ENCODE measurements around the gene RAI14.
"Not testable (repeated sequence)": the region's sequence is repeated elsewhere in the genome, so short reads cannot be mapped to it uniquely, and the experiment has no call there.

The RAI14 gene

DNA sequence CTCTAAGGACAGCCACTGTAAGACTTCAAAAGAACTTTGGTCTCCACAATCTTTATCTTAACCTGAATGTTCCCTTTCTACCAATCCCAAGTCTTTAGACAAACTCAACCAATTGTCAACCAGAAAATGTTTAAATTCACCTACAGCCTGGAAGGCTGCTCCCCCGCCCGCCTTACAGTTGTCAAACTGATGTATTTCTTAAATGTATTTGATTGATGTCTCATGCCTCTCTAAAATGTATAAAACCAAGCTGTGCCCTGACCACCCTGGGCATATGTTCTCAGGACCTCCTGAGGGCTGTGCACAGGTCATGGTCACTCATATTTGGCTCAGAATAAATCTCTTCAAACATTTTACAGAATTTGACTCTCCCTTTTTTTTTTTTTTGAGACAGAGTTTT lies 45.3 kb downstream of the RAI14 start:
- FAIRE-seq = not testable (repeated sequence)

DNA sequence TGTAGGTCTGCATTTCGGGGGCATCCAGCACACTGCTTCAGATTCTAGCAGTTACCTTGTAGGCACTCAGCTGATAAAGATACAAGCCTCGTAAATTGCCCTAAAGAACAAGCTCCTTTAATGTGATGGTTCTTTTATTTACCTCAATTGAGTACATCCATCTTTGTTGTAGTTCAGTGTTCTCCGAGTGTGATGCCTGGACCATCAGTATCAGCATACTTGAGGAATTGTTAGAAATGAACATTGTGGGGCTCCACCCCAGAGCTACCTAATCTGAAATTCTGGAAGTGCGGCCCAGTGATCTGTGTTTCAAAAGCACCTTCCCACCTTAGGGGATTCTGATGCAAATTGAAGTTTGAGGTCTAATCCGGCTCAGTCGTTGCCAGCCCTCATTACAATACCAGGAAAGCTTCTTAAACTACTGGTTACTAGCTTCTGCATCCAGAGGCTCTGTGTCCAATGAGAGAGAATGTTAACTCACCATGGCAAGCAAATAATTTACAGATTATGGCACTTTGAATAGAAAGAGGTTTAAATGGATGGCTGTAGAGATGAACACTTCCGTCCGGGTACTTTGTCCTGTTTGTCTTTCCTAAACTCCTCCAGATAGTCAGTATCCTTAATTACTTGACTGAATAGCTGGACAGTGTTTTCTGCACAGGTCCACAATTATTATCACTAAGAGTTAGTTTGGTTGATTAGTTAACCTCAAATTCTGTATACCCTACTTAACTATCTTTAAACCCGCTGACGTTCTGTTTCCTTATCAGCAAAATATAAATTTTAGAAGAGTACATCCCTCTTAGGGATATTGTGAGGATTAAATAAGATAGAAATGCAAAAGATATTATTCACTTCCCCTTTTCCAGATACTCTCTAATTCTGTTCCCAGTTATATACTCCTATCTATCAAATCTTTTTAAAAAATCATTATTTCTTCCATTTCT lies 47.9 kb downstream of the RAI14 start:
- no peak for FAIRE-seq

DNA sequence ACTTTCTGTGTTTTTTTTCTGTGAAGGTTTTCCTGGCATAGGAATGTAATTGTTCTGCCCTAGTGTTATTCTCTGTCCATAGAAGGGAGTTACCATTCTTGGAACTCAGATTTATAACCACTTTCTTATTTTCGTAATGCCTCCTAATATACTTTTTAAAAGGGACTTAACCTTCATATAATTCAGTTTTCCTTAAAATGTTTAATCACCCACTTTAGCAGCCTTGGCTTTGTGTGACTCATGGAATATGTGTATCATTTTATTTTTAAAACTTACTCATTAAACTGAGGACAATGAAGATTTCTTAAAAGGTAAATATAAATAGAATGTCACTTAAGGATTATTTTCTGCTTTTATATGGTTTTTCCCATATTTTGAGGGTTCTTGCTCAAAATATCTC lies 50.0 kb downstream of the RAI14 start:
- no peak for FAIRE-seq

DNA sequence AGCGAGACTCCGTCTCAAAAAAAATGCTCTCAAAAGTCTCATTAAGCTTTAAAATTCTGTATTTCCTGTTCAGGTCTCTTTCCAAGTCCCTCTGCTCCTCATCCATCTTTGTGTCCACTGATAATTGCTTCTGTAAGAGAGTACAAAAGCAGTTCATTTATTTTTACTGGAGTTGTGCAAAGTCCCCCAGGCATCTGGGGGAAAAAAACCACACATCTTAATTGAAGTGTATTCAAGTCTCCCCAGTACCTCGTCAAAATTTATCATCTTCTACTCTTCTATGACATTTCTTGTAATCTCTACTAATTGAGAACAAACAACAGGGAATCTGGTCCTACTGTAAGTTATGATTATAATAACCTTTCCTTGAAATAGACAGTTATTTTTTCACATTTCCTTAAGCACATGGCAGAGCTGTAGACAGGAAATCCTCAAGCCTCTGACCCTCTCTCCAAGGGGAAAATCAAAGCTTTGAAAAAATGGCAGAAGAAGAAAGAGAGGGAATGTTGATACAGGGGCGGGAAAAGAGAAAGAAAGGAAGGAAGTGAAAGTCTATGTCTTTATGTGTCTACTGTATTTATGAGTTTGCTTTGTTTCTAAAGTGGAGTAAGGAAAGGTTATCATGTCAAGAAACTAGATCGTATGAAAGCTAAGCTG lies 51.5 kb downstream of the RAI14 start:
- FAIRE-seq = no peak

GRCh38 chr5:34708777-34709176 lies 52.6 kb downstream of the RAI14 start:
- no peak for FAIRE-seq

DNA sequence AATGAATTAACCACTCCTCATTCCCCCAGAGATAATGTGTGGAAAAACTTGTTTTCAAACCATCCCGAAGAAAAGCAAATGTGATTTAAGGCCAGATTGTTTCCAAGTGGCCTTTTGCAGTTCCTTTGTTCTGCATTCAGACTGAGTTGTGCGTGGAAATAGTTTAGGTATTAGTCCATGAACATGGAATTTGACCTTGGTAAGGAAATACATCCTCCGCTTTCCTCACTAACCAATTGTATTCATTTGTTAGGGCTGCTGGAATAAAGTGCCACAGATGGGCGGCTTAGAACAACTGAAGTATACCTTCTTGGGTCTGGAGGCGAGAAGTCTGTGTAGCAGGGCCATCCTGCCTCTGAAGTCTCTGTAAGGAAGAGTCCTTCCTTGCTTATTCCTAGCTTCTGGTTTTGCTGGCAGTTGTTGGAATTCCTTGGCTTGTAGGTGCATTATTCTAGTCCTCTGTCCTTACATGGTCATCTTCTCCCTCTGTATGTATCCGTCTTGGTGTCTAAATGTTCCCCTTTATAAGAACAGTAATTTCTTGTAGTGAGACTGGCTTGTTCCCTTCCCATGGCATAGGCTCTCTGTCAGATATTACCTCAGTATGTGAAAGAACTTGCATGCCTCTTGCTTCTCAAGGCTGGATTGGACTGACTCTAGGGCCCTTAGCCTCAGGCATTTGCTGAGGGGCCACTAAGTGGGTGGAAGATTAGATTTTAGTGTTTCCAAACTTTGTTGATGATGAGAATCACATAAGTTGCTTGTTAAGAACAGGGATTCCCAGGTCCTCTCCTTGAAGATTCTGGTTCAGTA lies 53.9 kb downstream of the RAI14 start:
- FAIRE-seq = no peak

DNA sequence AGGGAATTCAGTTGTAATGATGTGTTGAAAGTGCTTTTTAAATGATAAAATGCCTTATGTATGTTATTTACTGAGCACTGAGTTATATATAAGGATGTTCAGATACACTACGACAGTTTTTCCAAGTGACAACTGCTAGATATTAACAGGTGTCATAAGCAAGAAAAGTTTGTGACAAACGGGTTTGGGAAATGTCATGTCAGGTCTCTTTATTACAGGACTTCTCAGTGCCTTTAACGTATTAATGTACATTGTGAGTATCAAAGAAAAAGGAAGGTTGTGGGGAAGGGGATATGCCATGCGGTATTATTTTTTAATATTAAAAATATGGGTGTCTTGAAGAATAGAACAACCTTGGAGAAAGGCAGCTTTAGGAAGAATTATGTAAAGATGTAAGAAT lies 56.4 kb downstream of the RAI14 start:
- FAIRE-seq = no peak

DNA sequence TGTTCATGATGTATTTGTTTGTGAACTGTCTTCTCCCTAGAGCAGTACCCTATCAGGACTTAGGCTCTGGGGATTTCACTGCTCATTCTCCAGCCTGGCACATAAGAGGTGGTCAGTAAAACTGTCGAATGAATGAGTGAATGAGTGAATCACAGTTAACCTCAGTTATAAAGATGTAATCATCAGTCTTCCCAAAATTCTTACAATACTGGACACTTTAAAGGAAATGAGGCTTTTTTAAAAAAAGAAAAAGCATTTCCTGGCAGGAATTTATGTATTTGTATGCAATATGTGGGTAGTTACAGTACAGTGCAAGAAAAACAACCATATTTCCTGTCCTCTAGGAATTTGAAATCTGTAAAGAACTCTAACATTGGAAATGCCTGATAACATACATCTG lies 59.6 kb downstream of the RAI14 start:
- FAIRE-seq = no peak

DNA sequence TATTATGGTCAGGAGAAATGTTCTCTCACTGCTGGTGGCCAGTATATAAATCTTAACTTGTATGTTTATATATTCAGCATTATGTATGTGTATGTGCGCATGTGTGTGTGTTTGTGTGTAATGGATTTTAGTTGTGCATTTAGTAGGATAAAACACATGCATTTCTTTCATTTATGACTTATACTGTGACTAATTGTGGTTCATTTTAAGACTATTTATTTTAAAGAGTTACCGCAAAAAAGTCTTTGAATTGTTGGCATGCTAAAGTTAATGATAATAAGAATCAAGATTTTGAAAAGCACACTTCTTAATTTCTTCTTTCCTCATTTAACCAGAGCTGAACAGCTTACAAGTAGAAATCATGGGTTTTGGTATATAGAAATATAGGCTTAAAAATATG lies 60.9 kb downstream of the RAI14 start:
- FAIRE-seq = no peak

- FAIRE-seq = peak; percentile 88
These were observed 61.5 kb downstream of the RAI14 start for GRCh38 chr5:34717426-34718327.

- FAIRE-seq = no peak
These were observed 62.4 kb downstream of the RAI14 start for GRCh38 chr5:34718516-34718915.

- no peak for FAIRE-seq
These were observed 62.9 kb downstream of the RAI14 start for GRCh38 chr5:34719029-34719428.

- no peak for FAIRE-seq
These were observed 65.2 kb downstream of the RAI14 start for GRCh38 chr5:34721327-34721726.

DNA sequence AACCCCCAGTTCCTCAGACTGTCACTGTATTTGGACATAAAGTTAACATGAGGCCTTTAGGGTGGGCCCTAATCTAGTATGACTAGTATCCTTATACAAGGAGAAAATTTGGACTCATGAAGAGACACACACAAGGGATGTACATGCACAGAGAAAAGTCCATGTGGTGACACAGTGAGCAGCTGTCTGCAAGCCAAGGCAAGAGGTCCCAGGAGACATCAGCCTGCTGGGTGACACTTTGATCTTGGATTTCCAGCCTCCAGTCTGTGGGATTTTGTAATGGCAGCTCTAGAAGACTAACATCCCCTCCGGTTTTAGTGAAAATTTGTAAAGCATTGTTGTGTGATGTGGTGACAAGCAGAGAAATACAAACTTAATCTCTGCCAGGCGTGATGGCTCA lies 66.1 kb downstream of the RAI14 start:
- no peak for FAIRE-seq

DNA sequence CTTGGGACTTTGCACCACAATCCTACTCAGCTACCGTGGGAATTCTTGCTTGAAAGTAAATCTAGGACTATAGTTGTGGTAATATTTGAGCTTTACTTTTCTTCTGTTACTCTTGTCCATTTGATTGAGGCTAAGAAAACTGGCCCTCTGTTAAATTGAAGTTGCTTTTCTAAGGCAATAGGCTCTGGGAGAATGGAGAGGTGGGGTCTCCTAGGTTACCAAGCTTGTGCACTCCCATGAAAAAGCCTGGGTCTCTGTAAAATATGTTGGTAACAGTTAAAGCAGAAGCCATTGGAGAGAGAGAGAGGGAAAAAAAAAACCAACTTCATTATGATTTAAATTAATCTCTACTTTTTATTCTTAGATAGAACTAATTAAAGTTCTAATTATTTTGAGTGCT lies 68.6 kb downstream of the RAI14 start:
- no peak for FAIRE-seq

GRCh38 chr5:34727166-34727749 lies 71.1 kb downstream of the RAI14 start:
- not testable (repeated sequence) for FAIRE-seq

DNA sequence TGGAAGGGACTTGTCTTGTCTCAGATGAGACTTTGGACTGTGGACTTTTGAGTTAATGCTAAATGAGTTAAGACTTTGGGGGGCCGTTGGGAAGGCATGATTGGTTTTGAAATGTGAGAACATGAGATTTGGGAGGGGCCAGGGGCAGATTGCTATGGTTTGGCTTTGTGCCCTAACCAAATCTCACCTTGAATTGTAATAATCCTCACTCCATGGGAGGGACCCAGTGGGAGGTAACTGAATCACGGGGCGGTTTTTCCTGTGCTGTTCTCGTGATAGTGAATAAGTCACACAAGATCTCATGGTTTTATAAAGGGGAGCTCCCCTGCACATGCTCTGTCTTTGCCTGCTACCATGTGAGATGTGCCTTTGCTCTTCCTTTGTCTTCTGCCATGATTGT lies 72.1 kb downstream of the RAI14 start:
- no peak for FAIRE-seq

DNA sequence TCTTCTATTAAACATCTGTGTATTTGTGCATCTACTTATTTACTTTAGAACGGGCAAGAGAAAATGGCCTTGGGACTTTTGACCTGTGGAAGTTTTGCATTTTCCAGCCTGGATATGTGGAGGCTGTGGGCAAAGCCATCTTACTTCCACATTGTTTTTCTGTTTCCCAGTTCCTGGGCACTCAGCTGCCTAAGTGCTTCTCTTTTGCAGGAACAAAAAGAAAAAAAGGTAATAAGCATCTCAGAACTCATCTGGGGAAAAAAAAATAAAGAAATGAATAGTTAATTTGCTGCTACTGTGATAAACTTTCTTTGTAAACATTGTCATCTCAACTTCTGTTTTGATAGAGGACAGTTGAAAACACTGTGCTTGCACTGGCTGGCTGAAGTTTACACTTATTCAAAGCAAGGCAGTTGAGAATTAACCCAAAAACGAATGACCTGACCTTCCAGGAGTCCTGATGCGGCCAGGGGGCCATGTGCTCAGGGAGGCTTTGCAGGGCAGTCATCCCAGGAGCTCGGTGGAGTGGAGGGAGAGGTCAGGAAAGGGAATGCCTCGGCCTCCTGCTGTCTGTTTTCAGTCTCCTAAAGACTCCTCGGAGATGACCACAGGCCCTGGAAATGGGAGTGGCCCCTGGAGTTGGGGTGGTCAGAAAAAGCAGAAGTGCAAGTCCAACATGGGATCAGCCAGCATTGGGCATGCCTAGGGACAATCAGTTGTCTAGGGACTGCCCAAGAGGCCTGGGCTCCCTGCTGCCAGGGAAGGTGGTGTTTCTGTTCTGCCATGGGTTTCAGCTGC lies 75.5 kb downstream of the RAI14 start:
- FAIRE-seq = no peak

- FAIRE-seq = no peak
These were observed 78.2 kb downstream of the RAI14 start for GRCh38 chr5:34734326-34734725.

DNA sequence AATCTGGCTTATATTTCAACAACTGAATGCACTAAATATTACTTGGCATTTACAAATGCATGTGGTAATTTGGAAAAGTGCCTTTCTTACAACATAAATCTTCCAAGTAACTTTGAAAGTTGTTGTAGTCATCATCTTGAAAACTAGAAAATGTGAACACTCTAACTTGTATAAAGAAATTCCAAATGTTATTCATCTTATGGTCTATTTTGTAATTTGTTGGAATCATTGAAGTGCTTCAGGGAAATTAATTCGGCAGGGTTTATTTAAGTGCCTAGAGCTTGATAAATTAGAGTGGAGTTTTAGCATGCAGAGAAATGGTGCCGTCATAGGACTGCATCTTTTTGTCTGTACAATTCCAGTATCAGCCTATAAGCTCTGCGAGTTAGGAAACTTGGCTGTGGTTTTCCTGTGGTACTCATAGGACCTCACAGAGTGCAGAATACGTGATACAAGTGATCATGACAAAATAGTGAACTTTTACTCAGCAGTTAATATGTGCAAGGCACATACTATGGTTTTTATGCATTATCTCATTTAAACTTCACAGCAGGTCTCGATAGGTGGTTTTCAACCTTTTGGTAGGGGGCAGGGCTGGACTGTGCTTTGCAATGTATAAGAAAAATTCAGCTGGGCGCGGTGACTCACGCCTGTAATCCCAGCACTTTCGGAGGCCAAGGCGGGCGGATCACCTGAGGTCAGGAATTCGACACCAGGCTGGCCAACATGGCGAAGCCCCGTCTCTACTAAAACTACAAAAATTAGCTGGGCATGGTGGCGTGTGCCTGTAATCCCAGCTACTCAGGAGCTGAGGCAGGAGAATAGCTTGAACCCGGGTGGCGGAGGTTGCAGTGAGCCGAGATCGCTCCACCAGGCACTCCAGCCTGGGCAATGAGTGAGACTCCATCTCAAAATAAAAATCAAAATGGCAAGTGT lies 79.6 kb downstream of the RAI14 start:
- FAIRE-seq = no peak
